HUES48 (cell line): ENCODE data around the gene USH1G.
"Not testable (repeated sequence)": the region's sequence is repeated elsewhere in the genome, so short reads cannot be mapped to it uniquely, and the experiment has no call there.

Experiments used
- H3K27ac ChIP-seq: one replicate; pipeline ENCODE4 v1.7.0; 2013; ENCODE audit warnings: low read depth, low read length, inconsistent platforms
- H3K27me3 ChIP-seq: 2 replicates; pipeline ENCODE4 v1.6.1; 2013; ENCODE audit warnings: mild to moderate bottlenecking, low read length; ENCODE audit not compliant: control insufficient read depth, insufficient read depth
- H3K36me3 ChIP-seq: 2 replicates; pipeline ENCODE4 v1.6.1; 2013; ENCODE audit warnings: low read length; ENCODE audit not compliant: control insufficient read depth, insufficient read depth
- H3K4me1 ChIP-seq: 2 replicates; pipeline ENCODE4 v1.6.1; 2013; ENCODE audit warnings: mild to moderate bottlenecking, low read length; ENCODE audit not compliant: control insufficient read depth, insufficient read depth
- H3K4me3 ChIP-seq: 2 replicates; pipeline ENCODE4 v1.5.1; 2013; ENCODE audit warnings: mild to moderate bottlenecking, low read depth, low read length
- H3K9ac ChIP-seq: 2 replicates; pipeline ENCODE4 v1.6.1; 2013; ENCODE audit warnings: mild to moderate bottlenecking, low read depth, low read length, moderate library complexity
- H3K9me3 ChIP-seq: 2 replicates; pipeline ENCODE4 v1.6.1; 2013; ENCODE audit warnings: low read length; ENCODE audit not compliant: control insufficient read depth, insufficient read depth

USH1G gene

DNA sequence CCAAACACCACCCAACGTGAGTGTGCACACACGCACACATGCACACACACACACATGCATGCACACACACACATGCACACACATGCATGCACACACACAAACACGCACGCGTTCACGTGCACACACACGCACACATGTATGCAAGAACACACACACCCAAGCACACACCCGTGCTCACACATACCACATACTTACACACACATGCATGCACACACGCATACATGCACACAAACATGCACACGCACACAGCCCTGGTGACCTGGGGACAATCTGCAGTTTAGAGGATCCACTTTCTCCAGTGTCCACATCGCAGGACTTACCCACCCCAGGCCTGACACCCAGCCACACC, 6.2 kb downstream of the USH1G start:
- no peak overlapping the region for H3K9ac ChIP-seq
- H3K4me3 ChIP-seq = no peak overlapping the region
- H3K27ac ChIP-seq = no peak overlapping the region
- no peaks in the 10 kb centered on the region for H3K36me3 ChIP-seq
- H3K9me3 ChIP-seq = no peaks in the 10 kb centered on the region
- H3K27me3 ChIP-seq = peaks cover 7% of the 10 kb centered on the region
- no peaks in the 10 kb centered on the region; the same call in 1 of the 2 replicates for H3K4me1 ChIP-seq

DNA sequence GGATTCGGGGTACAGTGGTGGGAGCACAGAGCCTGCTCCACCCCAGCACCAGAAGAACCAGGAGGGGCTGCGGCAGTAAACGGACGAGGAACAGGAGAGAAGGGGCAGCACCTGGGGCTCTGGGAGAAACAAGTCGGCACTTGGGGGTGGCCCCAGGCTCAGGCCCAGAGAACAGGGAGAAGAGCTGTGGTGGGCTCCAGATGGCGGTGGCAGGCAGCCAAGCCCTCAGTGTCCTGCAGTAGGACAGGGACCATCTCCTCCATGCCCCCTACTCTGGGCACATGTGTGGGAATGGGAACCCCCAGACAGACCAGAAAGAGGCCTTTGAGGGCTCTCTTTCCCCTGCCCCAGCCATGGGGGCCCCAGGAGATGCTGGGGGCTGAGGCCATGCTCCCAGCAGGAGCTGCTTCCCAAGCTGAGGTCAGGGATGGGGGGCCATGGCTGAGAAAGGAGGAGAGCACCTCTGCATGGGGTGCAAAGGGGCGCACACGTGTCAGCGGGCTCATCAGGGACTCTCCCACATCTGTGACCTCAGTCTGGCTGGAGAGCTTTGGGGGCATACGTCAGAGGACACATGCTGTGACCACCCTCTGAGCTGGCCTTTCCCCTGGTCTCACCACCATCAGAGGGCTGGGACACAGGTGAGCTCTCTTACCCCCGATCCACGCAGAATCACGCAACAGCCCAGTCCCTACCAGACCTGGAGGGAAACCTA, 6.8 kb downstream of the USH1G start:
- Histone ChIP-seq H3K9me3 (no peaks in the 10 kb centered on the region), H3K4me1 (no peaks in the 10 kb centered on the region; the same call in 1 of the 2 replicates), H3K27me3 (peaks cover 2% of the 10 kb centered on the region; the same call in 1 of the 2 replicates), H3K36me3 (no peaks in the 10 kb centered on the region), H3K9ac (no peak overlapping the region), H3K27ac (no peak overlapping the region), H3K4me3 (no peak overlapping the region)

DNA sequence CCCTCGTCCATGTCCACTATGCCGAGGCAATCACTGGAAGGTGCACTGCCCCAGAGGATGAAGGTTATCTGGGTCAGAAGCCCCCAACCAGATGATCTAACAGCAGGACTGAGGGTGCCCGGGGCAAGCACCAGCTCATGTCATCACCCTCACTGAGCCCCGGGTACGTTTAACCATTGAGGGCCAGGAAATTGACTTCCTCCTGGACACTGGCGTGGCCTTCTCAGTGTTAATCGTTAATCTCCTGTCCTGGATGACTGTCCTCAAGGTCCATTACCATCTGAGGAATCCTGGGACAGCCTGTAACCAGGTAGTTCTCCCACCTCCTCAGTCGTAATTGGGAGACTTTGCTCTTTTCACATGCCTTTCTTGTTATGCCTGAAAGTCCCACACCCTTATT, 11.6 kb downstream of the USH1G start:
- H3K36me3 ChIP-seq, H3K4me3 ChIP-seq, H3K27ac ChIP-seq, H3K9me3 ChIP-seq, H3K27me3 ChIP-seq, H3K9ac ChIP-seq: not testable (repeated sequence)
- H3K4me1 ChIP-seq = peaks cover 23% of the 10 kb centered on the region

DNA sequence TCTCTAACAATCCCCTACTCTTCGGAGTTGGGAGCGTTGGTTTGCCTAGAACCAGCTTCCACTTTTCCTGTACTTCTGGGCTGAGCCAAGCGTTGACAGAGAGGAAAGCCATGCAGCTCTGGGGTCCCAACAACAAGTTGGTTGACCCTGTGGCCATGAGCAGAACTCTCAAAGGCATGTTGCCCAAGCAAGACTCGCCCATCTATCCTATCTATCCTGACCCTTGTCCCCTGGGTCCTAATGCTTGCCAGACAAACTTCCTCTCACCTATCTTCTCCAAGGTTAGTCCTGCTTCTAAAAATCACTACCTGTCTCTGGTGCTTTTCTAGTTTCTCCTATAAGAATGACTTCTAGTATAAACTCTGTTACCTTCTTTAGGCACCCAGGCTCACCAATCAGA, 14.0 kb downstream of the USH1G start:
- H3K36me3 ChIP-seq, H3K27ac ChIP-seq, H3K4me3 ChIP-seq, H3K27me3 ChIP-seq, H3K9me3 ChIP-seq, H3K9ac ChIP-seq: not testable (repeated sequence)
- peaks cover 23% of the 10 kb centered on the region for H3K4me1 ChIP-seq

DNA sequence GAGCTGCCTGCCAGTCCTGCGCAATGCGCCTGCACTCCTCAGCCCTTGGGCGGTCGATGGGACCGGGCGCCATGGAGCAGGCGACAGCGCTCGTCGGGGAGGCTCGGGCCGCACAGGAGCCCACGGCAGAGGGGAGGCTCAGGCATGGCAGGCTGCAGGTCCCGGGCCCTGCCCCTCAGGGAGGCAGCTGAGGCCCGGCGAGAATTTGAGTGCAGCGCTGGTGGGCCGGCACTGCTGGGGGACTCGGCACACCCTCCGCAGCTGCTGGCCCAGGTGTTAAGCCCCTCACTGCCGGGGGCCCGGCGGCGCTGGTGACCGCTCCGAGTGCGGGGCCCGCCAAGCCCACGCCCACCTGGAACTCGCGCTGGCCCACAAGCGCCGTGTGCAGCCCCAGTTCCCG, 16.0 kb downstream of the USH1G start:
- Histone ChIP-seq H3K27me3 (no peaks in the 10 kb centered on the region), H3K4me1 (peaks cover 23% of the 10 kb centered on the region)

DNA sequence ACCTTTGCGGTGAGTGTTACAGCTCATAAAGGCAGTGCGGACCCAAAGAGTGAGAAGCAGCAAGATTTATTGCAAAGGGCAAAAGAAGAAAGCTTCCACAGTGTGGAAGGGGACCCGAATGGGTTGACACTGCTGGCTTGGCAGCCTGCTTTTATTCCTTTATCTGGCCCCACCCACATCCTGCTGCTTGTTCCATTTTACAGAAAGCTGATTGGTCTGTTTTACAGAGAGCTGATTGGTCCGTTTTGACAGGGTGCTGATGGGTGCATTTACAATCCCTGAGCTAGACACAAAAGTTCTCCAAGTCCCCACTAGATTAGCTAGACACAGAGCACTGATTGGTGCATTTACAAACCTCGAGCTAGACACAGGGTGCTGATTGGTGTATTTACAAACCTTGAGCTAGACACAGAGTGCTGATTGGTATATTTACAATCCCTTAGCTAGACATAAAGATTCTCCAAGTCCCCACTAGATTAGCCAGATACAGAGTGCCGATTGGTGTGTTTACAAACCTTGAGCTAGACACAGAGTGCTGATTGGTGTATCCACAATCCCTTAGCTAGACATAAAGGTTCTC, 16.8 kb downstream of the USH1G start:
- not testable (repeated sequence) for H3K27me3 ChIP-seq, H3K9ac ChIP-seq, H3K9me3 ChIP-seq, H3K27ac ChIP-seq, H3K36me3 ChIP-seq, H3K4me3 ChIP-seq
- H3K4me1 ChIP-seq = peaks cover 23% of the 10 kb centered on the region

More for the DNA sequence above, 16.0 kb downstream of the USH1G start:
- no peaks in the 10 kb centered on the region for H3K36me3 ChIP-seq
- H3K4me3 ChIP-seq = no peak overlapping the region
- no peak overlapping the region for H3K9ac ChIP-seq
- no peaks in the 10 kb centered on the region for H3K9me3 ChIP-seq
- no peak overlapping the region for H3K27ac ChIP-seq

DNA sequence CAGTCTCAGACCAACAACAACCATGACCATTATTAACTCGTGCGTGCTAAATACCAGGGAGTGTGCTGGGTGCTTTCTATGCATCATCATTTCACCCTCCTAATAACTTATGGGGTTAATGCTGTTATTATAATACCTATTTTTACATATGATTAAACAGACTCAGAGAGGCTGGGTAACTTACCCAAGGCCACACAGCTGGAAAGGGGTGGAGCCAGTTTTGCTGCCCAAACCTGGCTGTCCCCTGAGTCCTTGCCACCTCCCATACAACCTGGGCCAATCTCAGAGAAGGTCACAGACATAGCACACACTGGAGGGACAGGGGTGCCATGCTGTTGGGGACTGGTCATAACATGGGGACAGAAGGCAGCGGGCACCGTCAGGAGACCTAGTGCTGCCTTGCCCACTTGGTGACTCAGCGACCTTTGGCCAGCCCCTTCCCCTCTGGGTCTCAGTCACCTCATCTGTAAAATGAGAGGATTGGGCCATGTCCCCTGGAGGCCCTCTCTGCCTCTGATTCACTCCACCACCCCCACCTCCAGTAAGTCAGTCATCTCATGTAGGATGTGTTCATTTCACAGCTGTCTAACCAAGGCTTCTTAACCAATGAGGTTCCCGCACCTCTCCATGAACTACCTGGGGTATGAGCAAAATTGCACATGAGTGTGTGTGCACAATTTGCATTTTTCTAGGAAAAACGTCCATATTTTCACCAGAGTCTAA, 18.2 kb downstream of the USH1G start:
- Histone ChIP-seq H3K36me3 (no peaks in the 10 kb centered on the region), H3K4me3 (no peak overlapping the region), H3K4me1 (peaks cover 13% of the 10 kb centered on the region), H3K27me3 (0 out of 2 replicates have a peak, but pooled peaks cover 5% of the 10 kb centered on the region), H3K9ac (no peak overlapping the region), H3K9me3 (no peaks in the 10 kb centered on the region), H3K27ac (no peak overlapping the region)

DNA sequence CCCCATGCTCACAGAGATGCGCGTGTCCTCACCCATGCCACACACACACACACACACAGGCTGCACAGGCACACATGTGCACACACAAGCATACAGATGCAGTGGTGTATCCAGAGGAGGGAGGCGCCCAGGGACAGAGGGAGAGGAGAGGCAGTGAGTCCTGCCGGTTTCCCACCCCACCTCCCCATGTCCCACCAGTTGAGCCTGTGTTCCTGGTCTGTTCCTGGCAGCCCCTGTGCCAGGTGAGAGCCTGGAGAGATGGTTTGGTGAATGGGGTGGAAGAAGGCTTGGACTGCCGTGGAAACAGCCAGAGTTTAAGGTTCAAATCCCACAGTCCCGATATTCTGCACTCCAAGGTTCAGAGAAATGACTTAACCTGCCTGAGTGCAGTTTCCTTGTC, 19.4 kb downstream of the USH1G start:
- Histone ChIP-seq H3K27me3 (0 out of 2 replicates have a peak, but pooled peaks cover 5% of the 10 kb centered on the region), H3K36me3 (no peaks in the 10 kb centered on the region), H3K27ac (no peak overlapping the region), H3K4me1 (peaks cover 1% of the 10 kb centered on the region), H3K9ac (no peak overlapping the region), H3K9me3 (no peaks in the 10 kb centered on the region), H3K4me3 (no peak overlapping the region)

DNA sequence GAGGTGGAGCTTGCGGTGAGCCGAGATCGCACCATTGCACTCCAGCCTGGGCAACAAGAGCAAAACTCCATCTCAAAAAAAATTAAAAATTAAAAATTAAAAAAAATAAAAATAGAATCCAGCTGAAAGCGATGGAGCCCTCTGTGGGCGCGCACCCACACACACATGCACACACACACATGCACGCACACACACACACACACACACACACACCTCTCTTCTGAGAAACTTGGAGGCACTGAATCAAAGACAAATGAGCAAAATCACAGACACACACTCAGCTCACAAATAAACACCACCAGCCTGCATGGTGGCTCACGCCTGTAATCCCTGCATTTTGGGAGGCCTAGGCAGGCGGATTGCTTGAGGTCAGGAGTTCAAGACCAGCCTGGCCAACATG, 20.0 kb downstream of the USH1G start:
- H3K4me1 ChIP-seq = no peaks in the 10 kb centered on the region
- H3K27me3 ChIP-seq = 0 out of 2 replicates have a peak, but pooled peaks cover 5% of the 10 kb centered on the region
- no peak overlapping the region for H3K27ac ChIP-seq
- H3K36me3 ChIP-seq = no peaks in the 10 kb centered on the region
- H3K9ac ChIP-seq = no peak overlapping the region
- no peak overlapping the region for H3K4me3 ChIP-seq
- H3K9me3 ChIP-seq = no peaks in the 10 kb centered on the region

DNA sequence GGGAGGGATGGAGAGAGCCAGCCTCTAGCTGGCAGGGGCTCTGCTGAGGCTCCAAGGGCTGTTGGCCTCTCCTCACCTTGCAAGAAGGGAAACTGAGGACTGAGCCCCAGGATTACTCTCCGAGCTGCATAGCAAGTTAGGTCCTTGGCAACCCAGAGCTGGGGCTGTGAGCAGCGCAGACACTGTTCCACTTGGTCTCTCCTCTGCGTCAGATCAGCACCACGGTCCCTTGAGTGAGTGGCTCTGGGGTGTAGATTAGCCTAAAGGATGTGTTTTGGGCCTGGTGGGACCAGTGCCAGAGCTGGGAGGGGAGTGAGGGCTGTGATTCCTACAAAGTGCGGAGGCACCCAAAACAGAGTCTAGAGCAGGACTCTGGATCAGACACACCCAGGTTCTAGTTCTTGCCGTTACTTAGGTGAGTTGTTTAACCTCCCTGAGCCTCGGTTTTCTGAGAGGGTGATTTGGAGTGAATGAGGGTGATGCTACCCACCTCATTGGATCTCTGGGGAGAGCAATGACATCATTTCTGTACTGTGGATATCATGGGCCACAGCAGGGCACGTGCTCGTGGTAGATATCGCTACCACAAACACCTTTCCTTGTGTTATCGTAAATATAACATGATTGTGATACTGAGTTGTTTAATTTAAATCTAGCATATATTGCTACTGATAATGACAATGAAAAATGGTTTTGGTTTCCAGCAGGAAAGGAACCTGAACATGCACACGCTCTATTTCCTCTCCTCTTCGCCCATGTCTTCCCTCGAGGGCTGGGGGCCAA, 21.5 kb downstream of the USH1G start:
- no peak overlapping the region for H3K9ac ChIP-seq
- no peaks in the 10 kb centered on the region for H3K9me3 ChIP-seq
- no peak overlapping the region for H3K4me3 ChIP-seq
- H3K27ac ChIP-seq = no peak overlapping the region
- peaks cover 8% of the 10 kb centered on the region; the same call in 1 of the 2 replicates for H3K27me3 ChIP-seq
- no peaks in the 10 kb centered on the region for H3K36me3 ChIP-seq
- no peaks in the 10 kb centered on the region for H3K4me1 ChIP-seq
